NCI-H2029 treated with DMSO at 0.1 percent for 48 hours (cell line): ENCODE results near the gene LDAH.

Experiments
- DNase-seq: peaks from one replicate; lab custom pipeline; 2025; lab: John Stamatoyannopoulos, UW

LDAH gene

DNA sequence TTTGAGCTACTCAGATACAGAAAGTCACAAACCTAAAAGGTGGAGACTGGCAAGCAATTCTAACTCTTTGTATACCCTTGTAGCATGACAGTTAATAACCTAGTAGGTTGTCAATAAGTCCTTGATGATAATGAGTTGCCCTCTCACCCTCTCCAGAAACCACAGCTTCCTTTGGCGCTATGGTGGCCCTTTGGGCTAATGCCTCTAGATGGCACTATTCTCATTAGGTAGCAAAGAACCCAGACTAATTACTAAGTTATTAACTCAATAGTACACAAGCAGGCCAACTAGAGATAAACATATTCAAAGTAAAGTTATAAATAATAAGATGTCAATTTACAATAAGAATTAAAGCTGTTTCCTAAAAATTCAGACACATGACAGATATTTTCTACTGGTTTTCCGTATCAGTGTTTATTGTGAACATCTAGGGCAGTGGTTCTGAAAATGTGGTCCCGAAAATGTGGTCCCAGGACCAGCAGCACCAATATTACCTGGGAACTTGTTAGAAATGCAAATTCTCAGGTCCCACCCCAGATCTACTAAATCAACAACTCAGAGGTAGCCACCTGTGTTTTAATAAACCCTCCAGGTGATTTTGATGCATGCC, 41.1 kb downstream of the LDAH start:
- DNase-seq, result no peak

DNA sequence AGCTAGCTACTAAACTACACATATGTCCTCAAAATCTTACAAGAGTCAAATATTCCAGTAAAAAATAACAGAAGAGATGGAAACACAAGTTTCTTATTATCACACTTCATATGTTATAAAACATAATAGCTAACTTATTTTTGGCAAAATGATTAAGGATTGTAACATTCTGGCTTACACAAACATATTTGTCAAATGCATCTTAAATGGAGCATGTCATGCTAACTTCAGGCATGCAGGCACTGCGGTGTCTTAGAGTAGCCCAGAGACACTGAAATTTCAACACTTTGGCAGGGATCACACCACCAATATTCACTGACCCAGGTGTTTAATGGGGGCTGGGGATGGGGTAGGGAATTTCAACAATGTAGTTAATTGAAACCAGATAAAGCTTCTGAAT, 51.6 kb downstream of the LDAH start:
- no peak for DNase-seq

- DNase-seq, result no peak
Observed at GRCh38 chr2:20766798-20767644, 55.9 kb downstream of the LDAH start.

DNA sequence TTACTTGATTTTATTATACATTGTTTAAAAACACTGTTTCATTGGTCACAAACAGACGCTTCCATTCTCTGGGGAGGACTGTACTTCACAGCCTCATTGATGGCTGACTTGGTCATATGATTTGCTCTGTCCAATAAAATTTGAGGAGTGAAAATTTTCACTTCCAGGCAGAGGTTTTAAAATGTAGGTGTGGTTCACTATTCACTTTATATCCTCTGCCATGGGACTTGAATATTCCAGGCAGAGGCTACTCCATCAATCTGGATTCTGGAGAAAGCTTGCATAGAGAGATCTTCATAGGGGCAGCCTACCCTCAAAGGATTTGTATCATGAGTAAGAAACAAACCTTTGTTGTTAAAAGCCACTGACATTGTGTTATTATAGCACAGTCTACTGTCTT, 56.7 kb downstream of the LDAH start:
- no peak for DNase-seq

GRCh38 chr2:20762945-20763683, 59.8 kb downstream of the LDAH start:
- DNase-seq, result no peak

- DNase-seq, result no peak
Observed at GRCh38 chr2:20759487-20759886, 63.4 kb downstream of the LDAH start.

DNA sequence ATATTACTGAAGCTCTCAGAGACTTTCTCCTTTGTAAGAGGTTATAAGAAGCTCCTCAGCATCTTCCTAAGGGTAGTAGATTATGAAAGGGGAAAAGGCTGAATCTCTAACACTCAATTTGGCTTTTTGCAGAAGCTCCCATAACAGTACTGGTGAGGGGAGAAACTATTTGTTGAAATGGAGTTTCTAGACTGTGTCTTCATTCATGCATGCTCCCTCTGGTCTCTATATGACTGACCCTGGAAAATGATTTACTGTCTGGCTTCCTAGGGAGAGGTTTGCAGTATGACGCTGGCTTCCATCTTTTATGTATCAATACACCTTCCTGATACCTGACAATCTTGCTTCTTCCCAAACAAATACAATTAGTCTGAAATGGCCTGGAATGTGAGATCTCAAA, 63.9 kb downstream of the LDAH start:
- DNase-seq, result no peak

GRCh38 chr2:20757405-20758090, 65.4 kb downstream of the LDAH start:
- no peak for DNase-seq

DNA sequence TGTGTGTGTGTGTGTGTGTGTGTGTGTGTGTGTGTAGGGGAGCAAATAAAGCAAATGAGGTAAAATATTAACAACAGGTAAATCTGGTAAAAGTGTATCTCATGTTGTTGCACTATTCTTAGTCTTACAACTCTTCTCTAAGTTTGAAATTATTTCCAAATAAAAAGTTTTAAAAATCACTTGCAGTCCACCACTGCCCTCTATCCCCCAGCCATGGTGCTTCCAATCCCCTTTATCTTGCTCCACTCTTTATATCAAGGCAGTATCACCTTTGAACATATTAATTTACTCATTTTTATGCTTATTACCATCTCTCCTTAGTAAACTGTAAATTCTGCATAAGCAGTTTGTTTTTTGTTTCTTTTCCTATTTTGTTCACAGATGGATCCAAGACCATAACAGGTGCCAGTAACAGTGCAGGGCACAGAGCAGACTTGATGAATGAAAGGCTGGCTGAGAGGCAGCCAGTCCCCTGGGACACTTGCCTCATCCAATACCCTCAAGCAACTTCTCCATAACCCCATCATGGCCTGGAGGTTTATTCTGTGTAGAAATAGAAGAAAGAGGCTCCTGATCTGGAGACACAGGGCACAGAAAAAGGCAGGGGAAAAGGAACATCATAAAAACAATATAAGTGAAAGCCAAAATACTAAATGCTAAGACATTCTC, 67.6 kb downstream of the LDAH start:
- DNase-seq, result no peak

- DNase-seq, result no peak
Observed at GRCh38 chr2:20752293-20752692, 70.6 kb downstream of the LDAH start.

DNA sequence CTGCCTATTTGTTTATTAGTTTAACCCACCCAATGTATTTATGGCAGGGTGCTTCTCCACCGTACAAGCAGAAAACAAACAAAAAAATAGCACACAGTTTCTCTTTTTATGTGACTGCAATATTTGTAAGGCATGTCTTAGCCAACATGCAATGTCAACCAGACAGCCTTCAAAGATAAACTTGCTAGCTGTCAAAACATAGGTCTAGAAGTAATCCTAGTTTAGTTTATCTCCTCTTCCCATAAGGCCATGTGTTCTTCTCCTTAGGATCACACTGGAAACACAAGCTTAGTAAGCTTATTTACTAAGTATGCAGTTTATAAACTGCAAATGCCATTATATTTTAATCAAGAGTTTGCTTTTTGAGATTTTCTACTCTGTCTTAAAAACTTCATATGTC, 75.6 kb downstream of the LDAH start:
- DNase-seq, result no peak

DNA sequence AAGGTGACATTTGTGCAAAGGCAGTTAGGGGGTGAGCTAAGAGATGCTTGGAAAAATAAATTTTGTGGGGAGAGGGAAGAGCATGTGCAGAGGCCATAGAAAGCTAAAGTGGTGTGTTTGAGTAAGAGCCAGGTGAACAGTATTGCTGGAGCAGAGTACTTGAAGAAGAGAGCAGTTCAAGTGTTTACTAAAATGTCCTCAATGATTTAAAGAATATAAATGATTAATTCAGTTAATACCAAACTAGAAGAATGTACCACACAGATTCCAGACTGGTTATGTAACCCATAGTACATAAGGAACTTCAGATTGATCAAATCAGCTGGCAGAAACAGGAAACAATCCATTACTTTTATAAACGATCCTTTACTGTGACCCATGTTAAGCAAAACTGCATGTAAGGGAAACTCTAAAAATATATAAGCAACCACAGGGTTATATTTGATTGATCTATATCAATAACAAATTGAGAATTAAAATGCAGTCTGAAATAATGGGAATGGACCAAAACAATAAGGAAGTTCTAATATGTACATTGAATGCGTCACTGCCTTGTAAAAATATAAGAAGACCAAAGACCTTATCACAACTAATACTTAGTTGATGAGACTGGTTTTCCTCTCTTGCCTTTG, 76.9 kb downstream of the LDAH start:
- no peak for DNase-seq

GRCh38 chr2:20744366-20745335, 78.2 kb downstream of the LDAH start:
- DNase-seq, result no peak

- no peak for DNase-seq
Observed at GRCh38 chr2:20738772-20739171, 84.1 kb downstream of the LDAH start.

GRCh38 chr2:20737505-20737904, 85.4 kb downstream of the LDAH start:
- no peak for DNase-seq

- no peak for DNase-seq
Observed at GRCh38 chr2:20728114-20728758, 94.7 kb downstream of the LDAH start.

- no peak for DNase-seq
Observed at GRCh38 chr2:20726913-20727312, 96.0 kb downstream of the LDAH start.

DNA sequence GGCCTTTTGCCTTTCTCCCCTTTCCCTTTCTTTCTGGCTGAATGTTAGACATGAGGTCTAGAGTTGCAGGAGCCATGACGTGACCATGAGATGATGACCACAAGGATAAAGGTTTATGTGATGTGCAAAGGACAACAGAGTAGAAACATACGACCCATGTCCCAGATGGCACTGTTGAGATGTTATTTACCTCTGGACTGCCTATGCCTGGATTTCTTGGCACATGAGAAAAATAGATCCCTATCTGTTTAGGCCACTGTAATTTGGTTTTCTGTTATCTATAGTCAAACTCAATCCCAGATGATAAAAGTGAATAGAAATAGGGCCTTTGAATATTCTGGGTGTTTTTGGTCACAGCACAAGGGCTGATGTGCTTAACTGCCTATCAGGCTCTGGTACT, 97.1 kb downstream of the LDAH start:
- DNase-seq, result no peak

DNA sequence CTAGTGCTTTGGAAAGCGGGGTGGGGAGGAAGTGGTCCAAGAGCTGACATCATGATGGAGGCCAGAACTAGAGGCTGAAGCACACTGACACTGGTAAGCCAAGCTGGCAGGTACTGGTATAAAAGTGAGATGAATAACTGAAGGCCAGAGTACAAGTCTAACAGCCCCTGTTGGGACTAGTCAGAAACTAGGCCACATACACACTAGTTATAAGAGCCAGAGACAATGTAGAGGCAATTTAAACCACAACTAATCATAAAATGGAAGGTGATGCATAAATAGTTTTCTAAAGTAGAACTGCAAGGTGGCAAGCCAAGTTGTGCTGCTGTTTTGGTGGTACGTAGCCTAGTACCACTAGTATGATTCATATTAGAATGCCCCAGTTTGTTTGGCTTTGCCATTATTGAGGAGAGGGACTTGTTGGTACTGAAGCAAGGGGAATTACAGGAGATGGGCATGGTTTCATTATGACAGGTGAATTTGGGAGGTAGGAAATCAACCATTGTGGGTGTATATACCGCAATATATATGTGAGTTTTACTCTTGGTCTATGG, 98.3 kb downstream of the LDAH start:
- DNase-seq, result no peak
